ENCODE data around the gene HES4. TPM values are rescaled to one million over a fixed set of nuclear protein-coding genes. Genes with fewer than 3 reads are reported as not detected.

HES4 gene
- total and polyA plus RNA-seq, 4 donors, result 13.5 to 47.9 (median 27.1) TPM

DNA sequence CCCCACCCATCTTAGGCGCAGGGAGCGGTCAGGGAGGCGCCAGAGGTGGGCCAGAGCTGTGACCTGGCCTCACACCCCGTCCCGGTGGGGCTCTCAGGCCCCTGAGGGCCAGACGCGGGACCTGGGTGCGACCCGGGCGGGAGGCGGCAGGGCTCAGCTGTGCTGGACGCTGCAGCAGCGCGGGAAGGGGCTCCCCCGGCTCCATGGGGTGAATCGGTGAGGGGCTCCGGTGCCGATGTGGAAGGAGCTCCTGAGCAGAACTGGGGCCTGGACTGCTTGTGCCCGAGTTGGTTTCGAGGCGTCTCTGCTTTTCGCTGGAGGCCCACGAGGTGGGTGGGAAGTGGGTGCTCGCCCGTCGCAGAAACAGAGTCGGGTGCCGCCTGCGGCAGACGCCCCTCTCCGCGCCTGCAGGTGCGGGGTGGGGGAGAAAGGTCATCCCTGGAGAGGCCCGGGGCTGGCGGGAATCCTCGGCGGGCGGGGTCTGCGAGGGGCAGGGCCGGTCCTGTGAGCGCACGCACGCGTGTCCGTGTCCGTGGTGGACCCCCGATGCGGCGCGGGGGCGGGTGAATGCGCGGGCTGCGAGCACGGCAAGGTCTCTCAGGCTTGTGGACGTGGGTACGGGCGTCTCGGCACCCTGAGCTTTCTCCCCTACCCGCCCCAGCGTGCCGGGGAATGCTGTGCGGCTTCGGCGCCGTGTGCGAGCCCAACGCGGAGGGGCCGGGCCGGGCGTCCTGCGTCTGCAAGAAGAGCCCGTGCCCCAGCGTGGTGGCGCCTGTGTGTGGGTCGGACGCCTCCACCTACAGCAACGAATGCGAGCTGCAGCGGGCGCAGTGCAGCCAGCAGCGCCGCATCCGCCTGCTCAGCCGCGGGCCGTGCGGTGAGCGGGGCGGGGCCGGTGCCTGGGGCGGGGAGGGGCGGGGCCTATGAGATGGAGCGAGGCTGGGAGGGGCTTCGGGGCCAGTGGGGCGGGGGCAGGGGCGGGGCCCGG is 40.4 kb upstream of the HES4 start:
- TF ChIP-seq, protein P1, sequence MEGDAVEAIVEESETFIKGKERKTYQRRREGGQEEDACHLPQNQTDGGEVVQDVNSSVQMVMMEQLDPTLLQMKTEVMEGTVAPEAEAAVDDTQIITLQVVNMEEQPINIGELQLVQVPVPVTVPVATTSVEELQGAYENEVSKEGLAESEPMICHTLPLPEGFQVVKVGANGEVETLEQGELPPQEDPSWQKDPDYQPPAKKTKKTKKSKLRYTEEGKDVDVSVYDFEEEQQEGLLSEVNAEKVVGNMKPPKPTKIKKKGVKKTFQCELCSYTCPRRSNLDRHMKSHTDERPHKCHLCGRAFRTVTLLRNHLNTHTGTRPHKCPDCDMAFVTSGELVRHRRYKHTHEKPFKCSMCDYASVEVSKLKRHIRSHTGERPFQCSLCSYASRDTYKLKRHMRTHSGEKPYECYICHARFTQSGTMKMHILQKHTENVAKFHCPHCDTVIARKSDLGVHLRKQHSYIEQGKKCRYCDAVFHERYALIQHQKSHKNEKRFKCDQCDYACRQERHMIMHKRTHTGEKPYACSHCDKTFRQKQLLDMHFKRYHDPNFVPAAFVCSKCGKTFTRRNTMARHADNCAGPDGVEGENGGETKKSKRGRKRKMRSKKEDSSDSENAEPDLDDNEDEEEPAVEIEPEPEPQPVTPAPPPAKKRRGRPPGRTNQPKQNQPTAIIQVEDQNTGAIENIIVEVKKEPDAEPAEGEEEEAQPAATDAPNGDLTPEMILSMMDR (IDR thresholded peaks at IDR 0.05; ENCODE audit: control extremely low read depth, extremely low read depth), result no peak
- no peak overlapping the region for H3K9ac ChIP-seq (ENCODE audit: insufficient read depth in 1 of 2, low read length in 2 of 2)
- H3K4me1 ChIP-seq (ENCODE audit: control insufficient read depth in 5 of 5, insufficient read depth in 5 of 5, low read length in 5 of 5), result peaks cover 0 to 11% (median 6%) of the 10 kb centered on the region in 5 donors
- peaks cover 0 to 9% (median 6%) of the 10 kb centered on the region in 3 donors for H3K27me3 ChIP-seq (ENCODE audit: control insufficient read depth in 3 of 3, insufficient read depth in 3 of 3, low read length in 2 of 3)
- peaks cover 0 to 30% (median 4%) of the 10 kb centered on the region in 4 donors for H3K36me3 ChIP-seq (ENCODE audit: control insufficient read depth in 4 of 4, insufficient read depth in 4 of 4, low read length in 4 of 4)
- no peak overlapping the region for H3K27ac ChIP-seq (ENCODE audit: low read depth in 1 of 2, low read length in 1 of 2)
- WGBS, 2 donors, result 6 to 7% methylated on average over 62 to 98 of the region's 99 CpGs
- ATAC-seq (ENCODE audit: insufficient read depth, low FRiP score), result peak; percentile 80
- peaks cover 0 to 6% (median 0%) of the 10 kb centered on the region in 4 donors for H3K9me3 ChIP-seq (ENCODE audit: control insufficient read depth in 4 of 4, insufficient read depth in 3 of 4, low read length in 3 of 4)
- no peak overlapping the region for H3K4me3 ChIP-seq
- DNase-seq, result peak; percentile 72 to 85 (median 82)

DNA sequence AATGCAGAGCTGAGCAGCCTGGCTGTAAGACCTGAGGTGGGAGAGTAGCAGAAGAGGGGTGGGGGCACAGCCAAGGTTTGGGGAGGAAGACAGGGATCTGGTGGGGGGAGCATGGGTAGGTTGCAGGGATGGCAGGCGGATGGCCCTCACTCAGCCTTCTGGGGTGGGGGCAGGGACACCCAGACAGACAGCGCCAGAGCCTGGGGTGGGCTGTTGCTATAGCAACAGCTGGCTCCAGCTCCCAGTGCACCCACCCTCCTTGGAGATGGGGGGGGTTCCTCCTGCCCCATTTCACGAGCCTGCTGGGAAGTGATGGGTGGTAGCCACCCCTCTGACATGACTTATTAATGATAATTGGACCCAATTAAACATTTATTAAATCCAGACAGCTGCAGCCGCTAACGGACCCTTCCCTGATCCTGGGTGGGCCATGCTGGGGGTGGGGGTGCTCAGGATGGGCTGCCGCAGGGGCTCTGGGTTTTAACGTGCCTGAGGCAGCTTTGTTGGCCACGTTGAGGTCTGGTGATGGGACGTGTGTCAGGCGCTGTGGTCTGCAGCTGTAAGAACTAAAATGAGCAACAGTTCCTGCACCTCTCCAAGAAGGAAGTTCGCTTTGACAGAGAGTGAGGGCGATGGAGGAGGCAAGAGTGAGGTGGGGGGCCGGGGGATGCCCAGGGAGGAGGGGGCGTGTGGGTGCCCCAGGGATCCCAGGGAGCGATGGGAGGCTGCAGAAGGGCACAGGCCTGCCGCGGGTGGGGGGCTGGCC is 39.4 kb upstream of the HES4 start:
- WGBS, 2 donors, result 26 to 49% methylated on average over 17 of the region's 17 CpGs
- TF ChIP-seq, protein P1 (IDR thresholded peaks at IDR 0.05; ENCODE audit: control extremely low read depth, extremely low read depth), result no peak
- ATAC-seq (ENCODE audit: insufficient read depth, low FRiP score), result no peak
- Histone ChIP-seq H3K4me3 (no peak overlapping the region), H3K36me3 (ENCODE audit: control insufficient read depth in 4 of 4, insufficient read depth in 4 of 4, low read length in 4 of 4) (peaks cover 0 to 21% (median 3%) of the 10 kb centered on the region in 4 donors), H3K9ac (ENCODE audit: insufficient read depth in 1 of 2, low read length in 2 of 2) (no peak overlapping the region), H3K9me3 (ENCODE audit: control insufficient read depth in 4 of 4, insufficient read depth in 3 of 4, low read length in 3 of 4) (peaks cover 0 to 6% (median 0%) of the 10 kb centered on the region in 4 donors), H3K27ac (ENCODE audit: low read depth in 1 of 2, low read length in 1 of 2) (no peak overlapping the region), H3K4me1 (ENCODE audit: control insufficient read depth in 5 of 5, insufficient read depth in 5 of 5, low read length in 5 of 5) (peaks cover 0 to 13% (median 6%) of the 10 kb centered on the region in 5 donors), H3K27me3 (ENCODE audit: control insufficient read depth in 3 of 3, insufficient read depth in 3 of 3, low read length in 2 of 3) (peaks cover 0 to 9% (median 6%) of the 10 kb centered on the region in 3 donors)
- no peak for DNase-seq

DNA sequence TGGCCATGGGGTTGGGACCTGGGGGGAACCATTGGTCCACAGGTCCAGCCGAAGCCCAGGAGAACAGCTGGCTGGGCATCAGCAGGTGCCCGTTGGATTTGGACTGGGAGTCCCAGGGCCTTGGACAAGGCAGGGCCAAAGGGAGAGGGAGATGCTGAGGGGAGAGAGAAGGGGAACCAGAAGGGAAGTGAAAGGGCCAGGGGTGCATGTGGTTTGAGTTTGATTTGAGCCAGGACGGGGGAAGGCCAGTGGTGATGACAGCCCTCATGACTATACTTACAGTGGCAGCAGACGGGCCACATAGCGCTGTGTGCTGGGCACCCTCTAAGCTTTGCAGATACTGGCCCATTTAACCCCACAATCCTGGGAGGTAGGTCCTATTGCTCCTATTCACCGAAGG is 38.8 kb upstream of the HES4 start:
- no peak overlapping the region for H3K9ac ChIP-seq (ENCODE audit: insufficient read depth in 1 of 2, low read length in 2 of 2)
- TF ChIP-seq, protein P1 (IDR thresholded peaks at IDR 0.05; ENCODE audit: control extremely low read depth, extremely low read depth), result no peak
- 63 to 82% methylated on average over 6 of the region's 6 CpGs for WGBS, 2 donors
- H3K4me3 ChIP-seq, result no peak overlapping the region
- peaks cover 0 to 6% (median 0%) of the 10 kb centered on the region in 4 donors for H3K9me3 ChIP-seq (ENCODE audit: control insufficient read depth in 4 of 4, insufficient read depth in 3 of 4, low read length in 3 of 4)
- ATAC-seq (ENCODE audit: insufficient read depth, low FRiP score) (no peak), DNase-seq (no peak)
- peaks cover 0 to 19% (median 6%) of the 10 kb centered on the region in 5 donors for H3K4me1 ChIP-seq (ENCODE audit: control insufficient read depth in 5 of 5, insufficient read depth in 5 of 5, low read length in 5 of 5)
- H3K27me3 ChIP-seq (ENCODE audit: control insufficient read depth in 3 of 3, insufficient read depth in 3 of 3, low read length in 2 of 3), result peaks cover 0 to 9% (median 6%) of the 10 kb centered on the region in 3 donors
- H3K27ac ChIP-seq (ENCODE audit: low read depth in 1 of 2, low read length in 1 of 2), result no peak overlapping the region
- peaks cover 0 to 15% (median 3%) of the 10 kb centered on the region in 4 donors for H3K36me3 ChIP-seq (ENCODE audit: control insufficient read depth in 4 of 4, insufficient read depth in 4 of 4, low read length in 4 of 4)
